ENCODE measurements around the gene SMS.

DNA sequence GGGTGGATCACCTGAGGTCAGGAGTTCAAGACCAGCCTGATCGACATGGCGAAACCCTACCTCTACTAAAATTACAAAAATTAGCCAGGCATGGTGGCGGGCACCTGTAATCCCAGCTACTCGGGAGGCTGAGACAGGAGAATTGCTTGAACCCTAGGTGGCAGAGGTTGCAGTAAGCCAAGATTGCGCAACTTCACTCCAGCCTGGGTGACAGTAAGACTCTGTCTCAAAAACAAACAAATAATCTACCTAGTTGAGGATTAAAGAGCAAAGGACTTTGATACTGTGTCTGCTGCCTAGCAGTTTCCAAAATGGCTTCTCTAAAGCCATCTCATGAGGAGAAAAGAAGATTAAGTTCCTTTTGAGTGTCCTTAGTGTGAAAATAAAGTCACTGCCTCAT, 37.8 kb downstream of the SMS start:
- TF ChIP-seq, protein P1, sequence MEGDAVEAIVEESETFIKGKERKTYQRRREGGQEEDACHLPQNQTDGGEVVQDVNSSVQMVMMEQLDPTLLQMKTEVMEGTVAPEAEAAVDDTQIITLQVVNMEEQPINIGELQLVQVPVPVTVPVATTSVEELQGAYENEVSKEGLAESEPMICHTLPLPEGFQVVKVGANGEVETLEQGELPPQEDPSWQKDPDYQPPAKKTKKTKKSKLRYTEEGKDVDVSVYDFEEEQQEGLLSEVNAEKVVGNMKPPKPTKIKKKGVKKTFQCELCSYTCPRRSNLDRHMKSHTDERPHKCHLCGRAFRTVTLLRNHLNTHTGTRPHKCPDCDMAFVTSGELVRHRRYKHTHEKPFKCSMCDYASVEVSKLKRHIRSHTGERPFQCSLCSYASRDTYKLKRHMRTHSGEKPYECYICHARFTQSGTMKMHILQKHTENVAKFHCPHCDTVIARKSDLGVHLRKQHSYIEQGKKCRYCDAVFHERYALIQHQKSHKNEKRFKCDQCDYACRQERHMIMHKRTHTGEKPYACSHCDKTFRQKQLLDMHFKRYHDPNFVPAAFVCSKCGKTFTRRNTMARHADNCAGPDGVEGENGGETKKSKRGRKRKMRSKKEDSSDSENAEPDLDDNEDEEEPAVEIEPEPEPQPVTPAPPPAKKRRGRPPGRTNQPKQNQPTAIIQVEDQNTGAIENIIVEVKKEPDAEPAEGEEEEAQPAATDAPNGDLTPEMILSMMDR (IDR thresholded peaks at IDR 0.05), result no peak
- TF ChIP-seq POLR2A (IDR thresholded peaks at IDR 0.05), result no peak

All from testis (tissue), 2 donors.